HG03469 (cell line): ENCODE measurements around the gene HMGN1.
A peak's percentile ranks its signal among the peaks of the same experiment; 100 is the strongest.
"Not testable (repeated sequence)": the region's sequence is repeated elsewhere in the genome, so short reads cannot be mapped to it uniquely, and the experiment has no call there.

ENCODE experiments used
- ATAC-seq: cut with Tn5 transposase; IDR thresholded peaks from one replicate; pipeline ENCODE4 v1.9.1; 2021; ENCODE audit warnings: mild to moderate bottlenecking, moderate library complexity, moderate number of reproducible peaks; ENCODE audit not compliant: unreplicated experiment

HMGN1 gene

GRCh38 chr21:39348355-39349210, at the start of gene HMGN1:
Gene HMGN1 (minus strand): TSS chr21:39349088. CDS start chr21:39348917, 171 bp downstream.
- peak; percentile 31 for ATAC-seq

DNA sequence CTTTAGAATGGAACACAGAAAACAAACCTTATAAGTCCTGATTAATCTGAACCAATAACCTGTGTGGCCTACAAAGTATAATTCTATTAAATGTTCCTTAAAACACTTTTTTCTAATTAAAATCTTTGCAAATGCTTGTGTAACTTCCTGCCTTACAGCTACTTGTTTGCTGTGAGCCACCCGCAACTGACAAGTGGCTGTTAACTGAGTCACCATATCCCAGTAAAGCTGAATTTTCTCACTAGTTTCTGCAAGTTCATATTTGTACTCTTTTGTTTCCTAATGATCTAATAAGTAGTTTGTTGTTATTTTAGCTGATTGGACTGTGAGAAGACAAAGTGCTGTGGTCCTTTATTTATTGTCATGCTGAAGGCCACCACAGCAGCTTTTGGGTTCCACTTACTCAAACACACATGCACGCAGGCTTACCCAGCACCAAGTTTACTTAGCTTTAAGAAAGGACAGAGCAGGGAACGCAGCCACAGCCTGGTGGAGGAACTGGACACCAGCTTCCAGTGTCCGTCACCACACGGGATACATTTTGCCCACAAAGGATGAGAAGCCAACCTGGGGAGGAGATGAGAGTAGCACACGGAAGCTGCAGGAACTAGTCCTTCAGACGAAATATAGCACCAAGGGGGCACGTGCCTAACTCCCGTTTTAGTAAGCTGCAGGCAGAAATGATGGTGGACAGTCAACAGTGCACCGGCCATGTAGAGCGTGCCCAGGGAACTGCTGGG, 48.9 kb upstream of the HMGN1 start:
- ATAC-seq = no peak

- ATAC-seq = no peak
Observed at GRCh38 chr21:39392981-39393380, 44.1 kb upstream of the HMGN1 start.

- ATAC-seq = no peak
Observed at GRCh38 chr21:39390212-39390765, 41.4 kb upstream of the HMGN1 start.

GRCh38 chr21:39388811-39389155, 39.9 kb upstream of the HMGN1 start:
- peak; percentile 13 for ATAC-seq

GRCh38 chr21:39388038-39388810, 39.3 kb upstream of the HMGN1 start:
- ATAC-seq = peak; percentile 70

DNA sequence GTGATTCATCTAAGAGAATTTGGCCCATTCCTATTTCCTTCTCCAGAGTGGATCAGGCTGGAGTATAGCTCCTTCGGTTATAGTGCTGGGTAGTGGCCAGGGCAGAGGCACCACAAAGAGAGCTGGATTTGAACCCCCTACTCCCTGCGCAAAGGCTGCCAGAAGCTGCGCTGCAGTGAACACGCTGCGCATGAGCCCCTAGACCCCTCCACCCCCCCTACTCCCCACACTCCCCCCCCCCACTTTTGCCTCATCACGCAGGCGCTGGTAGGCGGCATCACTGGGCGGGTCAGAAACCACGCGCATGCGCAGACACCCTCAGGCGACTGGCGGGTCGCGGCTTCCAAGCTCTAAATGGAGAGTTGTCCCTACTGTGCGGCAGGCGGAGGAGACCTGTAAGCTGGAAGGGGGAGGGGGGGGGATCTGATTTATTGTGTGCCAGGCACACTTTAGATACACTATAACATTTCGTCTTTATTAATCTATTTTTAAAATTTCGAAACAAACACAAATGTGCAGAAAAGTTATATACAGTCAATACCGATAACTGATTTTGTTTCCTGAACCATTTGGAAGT, 38.7 kb upstream of the HMGN1 start:
- ATAC-seq = no peak

GRCh38 chr21:39386899-39387298, 38.0 kb upstream of the HMGN1 start:
- ATAC-seq = no peak

GRCh38 chr21:39386194-39386593, 37.3 kb upstream of the HMGN1 start:
- ATAC-seq = no peak

DNA sequence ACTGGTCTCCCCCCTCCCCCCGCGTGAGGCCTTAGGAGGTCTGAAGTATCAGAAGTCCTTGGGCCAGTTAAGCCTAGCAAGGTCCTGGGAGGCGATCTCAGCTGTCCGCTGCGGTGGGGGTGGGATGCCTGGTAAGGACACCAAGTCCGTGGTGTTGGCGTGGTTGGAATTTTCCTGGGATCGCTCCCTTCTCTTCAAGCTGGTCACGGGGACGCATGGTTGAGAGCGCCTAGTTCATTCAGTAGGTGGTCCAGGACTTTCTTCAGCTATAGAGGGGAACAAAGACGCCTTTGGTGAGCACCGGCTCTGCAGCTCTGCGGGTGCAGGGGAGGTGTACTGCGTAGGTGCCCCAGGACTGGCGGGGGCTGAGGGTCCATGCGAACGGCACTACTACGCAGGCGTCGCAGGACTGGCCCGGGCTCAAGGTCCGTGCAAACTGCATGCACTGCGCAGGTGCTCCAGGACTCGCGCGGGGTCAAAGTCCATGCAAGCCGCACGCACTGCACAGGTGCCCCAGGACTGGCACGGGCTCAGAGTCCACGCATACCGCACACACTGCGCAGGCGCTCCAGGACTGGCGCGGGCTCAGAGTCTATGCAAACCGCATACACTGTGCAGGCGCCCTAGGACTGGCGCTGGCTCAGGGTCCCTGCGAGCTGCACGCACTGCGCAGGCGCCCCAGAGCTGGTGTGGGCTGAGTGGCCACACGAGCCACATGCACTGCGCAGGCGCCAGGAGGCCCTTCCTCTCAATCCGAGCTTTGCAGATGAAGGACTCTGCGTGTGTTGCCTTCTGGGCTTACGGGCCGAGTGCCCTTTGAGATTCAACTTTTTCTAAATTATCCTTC, 36.6 kb upstream of the HMGN1 start:
- no peak for ATAC-seq

DNA sequence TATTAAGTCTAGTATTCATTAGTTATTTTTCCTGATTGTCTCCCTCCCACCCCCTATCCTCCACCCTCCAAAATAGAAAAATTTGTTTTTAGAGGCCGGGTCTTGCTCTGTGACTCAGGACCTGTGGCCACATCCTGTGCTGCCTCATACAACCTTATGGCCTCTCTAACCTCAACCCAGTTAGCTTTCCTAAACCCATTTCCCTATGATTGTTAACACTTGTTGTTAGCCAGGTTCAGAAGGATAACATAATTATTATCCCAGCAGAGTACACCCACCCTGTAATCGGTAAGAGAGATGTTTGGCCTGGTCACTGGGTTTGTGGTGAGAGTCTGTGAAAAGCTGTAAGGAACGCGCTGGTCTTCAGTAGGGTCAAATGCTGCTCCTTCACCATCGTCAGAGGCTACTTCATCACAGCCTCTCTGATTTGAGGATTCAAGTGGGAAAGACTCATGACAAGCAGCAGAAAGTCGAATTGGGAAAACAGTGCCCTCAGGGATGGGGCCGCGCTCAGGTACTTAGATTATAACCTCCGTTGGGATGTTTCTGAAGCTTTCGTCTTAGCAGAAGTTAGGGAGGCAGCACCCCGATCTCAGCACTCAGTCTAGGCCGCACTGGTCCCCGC, 35.9 kb upstream of the HMGN1 start:
- ATAC-seq = no peak

- ATAC-seq = not testable (repeated sequence)
Observed at GRCh38 chr21:39382096-39382495, 33.2 kb upstream of the HMGN1 start.

DNA sequence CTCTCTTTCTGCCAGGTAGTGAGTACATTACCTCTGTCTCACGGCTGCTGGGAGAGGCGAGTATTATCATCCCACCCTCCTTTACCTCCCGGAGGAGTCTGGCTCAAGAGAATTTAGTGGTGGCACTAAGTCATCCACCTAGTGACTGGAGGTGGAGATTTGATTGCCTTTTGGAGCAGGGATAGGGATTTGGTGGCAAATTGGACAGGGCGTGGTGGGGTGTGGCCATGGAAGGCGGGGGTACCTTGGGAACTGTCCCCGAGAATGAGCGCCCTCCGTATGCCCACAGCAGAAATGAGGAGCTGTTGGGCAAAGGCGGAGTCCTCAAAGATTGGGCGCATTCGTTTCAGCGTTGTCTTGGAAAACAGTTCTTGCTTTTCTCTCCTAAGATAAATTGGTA, 32.1 kb upstream of the HMGN1 start:
- ATAC-seq = no peak

DNA sequence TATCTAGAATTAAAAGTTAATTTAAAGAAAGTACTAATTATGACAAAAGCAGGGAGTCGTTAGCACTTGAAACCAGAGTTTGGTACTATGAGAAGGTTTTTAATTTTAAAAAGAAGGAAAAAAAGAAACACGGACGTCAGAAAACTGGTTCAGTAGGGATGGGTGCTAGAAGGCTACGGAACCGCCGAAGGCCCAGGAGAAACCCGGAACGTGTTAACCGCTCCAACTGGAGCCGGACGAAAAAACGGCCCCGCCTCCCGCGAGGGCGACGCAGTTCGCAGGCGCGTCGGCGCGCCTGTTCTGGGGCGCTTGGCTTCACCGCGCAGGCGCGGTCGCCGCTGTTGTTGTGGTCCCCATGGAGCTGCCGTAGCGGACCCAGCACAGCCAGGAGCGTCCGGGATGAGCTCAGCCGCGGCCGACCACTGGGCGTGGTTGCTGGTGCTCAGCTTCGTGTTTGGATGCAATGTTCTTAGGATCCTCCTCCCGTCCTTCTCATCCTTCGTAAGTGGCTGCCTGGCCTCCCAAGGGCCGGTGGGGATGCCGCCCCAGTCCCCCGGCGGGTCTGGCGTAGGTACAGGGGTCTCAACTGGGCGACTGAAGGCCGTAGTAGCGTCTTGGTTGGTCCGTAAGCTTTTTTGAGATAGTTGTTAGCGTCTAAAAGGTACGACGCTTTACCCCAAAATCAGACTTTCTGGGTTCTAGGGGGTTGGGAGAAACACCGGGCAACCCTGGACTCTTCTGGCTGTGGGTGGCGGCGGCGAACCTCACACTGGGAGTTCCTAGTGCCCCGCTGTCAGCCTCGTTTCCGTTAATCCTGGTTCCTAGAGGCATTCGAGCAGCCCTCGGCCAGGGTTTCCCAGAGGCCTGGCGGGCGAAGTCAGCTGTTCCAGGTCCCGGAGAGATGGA, 31.4 kb upstream of the HMGN1 start:
- peak; percentile 95 for ATAC-seq

DNA sequence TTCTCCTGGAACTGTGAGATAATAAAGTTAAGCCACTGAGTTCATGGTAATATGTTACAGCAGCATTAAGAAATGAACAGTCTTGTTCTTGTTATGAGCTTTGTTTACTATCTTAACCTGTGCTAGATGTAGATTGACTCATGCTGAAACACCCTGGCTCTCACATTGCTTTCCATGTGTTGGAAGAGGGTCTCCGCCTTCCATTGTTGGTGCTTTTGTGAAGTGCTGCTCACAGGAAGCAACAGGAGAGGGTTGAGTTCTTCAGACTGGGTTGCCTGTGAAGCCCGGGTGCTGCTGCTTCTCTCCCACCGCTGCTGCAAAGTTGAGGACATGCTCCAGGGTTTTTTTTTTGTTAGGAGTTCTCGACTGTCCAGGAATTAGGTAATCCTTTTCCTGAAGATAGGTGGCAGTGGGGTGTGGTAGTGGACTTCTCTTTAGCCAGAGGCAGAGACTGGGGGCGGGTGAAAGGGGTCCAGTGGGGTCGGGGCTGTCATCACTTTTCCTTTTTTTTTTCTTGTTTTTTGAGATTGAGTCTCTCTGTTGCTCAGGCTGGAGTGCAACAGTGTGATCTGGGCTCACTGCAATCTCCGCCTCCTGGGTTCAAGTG, 28.7 kb upstream of the HMGN1 start:
- no peak for ATAC-seq

DNA sequence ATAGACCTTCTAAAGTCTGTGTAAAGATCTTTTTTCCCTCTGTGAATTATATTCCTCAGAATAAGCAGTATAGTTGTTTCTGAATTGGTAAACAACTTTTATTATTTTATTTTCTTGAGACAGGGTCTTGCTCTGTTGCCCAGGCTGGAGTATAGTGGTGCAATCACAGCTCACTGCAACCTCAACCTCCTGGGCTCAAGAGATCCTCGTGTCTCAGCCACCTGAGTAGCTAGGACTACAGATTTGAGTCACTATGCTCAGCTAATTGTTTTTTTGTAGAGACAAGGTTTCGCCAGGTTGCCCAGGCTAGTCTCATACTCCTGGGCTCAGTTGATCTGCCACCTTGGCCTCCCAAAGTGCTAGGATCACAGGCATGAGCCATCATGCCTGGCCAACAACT, 26.6 kb upstream of the HMGN1 start:
- no peak for ATAC-seq

GRCh38 chr21:39374046-39374445, 25.2 kb upstream of the HMGN1 start:
- no peak for ATAC-seq

DNA sequence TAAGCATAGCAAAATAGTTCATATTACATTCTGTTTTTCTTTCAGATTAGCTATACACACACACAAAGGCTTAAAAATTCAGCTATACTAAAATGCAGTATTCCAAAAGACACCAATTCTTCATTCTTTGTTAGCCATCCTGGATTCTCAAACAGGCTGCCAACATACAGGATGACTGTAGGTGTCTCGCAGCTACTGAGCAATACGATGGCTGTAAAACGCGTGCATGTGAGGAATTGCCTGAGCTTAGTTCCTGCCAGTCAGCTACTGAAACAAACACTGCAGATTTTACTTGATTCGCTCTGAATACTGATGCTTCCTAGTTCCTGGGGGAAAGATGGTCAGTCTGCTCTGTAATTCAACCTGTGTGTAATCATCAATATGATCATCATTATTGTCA, 24.7 kb upstream of the HMGN1 start:
- ATAC-seq = peak; percentile 46
